Stimulated activated CD8-positive, alpha-beta memory T cell treated with anti-CD3 and anti-CD28 coated beads, Interleukin-7, amount 100 ng/mL, for 48 hours (primary cell): ENCODE measurements around the gene NR5A2.
"Not testable (repeated sequence)": the region's sequence is repeated elsewhere in the genome, so short reads cannot be mapped to it uniquely, and the experiment has no call there.

Source experiments
- DNase-seq, 2 donors: peaks; one replicate each; pipeline ENCODE4 v3.0.0-alpha.2; 2020; ENCODE audit warnings: low read depth in 1 of 2; ENCODE audit errors: extremely low read depth in 1 of 2

Gene NR5A2

DNA sequence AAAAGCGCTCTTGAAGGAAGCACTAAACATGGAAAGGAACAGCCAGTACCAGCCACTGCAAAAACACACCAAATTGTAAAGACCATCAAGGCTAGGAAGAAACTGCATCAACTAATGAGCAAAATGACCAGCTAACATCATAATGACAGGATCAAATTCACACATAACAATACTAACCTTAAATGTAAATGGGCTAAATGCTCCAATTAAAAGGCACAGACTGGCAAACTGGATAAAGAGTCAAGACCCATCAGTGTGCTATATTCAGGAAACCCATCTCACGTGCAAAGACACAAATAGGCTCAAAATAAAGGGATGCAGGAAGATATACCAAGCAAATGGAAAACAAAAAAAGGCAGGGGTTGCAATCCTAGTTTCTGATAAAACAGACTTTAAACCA is 159.8 kb downstream of the NR5A2 start:
- DNase-seq, result not testable (repeated sequence)

DNA sequence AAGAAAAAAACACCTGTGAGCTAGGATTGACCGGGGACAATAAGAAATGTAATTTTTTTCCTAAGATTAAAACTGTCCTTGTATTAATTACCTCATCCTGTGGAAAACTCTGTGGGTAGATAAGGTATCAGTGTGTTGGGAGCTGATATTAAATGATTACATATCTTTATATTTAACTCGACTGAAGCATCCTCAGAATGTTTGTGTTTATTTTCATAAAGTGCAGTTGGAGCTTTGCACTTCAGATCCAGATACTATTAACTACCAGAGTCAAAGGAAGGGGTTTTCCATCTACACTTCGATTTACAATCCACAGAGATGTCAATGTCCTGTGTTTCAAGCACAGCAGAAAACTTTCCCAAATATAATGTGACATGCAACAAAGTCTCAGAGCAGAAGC is 164.5 kb downstream of the NR5A2 start:
- DNase-seq, result no peak

DNA sequence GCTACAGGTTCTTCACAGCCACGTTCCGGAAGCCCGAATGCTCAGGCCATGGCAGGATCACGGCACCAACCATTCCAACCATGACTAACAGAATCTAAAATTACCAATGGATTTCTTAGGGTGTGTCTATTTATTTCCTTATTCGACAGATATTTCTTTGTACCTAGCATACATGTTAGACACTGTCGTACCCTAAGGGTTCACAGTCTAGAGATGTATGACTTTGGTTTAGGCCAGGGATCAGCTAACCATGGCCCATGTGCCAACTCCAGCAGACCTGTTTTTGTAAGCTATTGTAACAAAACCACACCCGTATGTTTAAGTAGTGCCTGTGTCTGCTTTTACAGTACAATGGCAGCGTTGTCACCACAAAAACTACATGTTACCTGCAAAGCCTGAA is 167.0 kb downstream of the NR5A2 start:
- no peak for DNase-seq

- no peak for DNase-seq
Observed at GRCh38 chr1:200198236-200198635, 170.7 kb downstream of the NR5A2 start.

GRCh38 chr1:200205216-200205995 is 177.9 kb downstream of the NR5A2 start:
- DNase-seq, result no peak

GRCh38 chr1:200206340-200206739 is 178.8 kb downstream of the NR5A2 start:
- DNase-seq, result no peak

DNA sequence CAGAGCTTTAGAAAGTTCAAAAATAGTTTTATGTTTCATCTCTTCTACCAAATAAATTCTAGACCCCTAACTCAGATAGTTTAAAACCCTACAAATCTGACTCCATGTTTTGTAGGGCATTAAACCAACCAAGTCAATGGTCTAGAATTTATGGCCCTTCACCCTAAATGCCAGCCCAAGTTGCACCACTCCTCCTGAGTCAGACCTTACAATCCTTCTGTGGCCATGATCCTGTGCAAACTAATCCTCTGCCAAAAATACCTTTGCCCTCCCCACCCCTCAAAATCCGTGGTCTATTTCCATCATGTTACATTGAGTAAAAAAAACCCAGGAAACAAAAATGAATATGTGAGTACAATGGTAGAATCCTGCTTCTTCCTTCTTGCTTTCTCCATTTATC is 179.3 kb downstream of the NR5A2 start:
- no peak for DNase-seq

DNA sequence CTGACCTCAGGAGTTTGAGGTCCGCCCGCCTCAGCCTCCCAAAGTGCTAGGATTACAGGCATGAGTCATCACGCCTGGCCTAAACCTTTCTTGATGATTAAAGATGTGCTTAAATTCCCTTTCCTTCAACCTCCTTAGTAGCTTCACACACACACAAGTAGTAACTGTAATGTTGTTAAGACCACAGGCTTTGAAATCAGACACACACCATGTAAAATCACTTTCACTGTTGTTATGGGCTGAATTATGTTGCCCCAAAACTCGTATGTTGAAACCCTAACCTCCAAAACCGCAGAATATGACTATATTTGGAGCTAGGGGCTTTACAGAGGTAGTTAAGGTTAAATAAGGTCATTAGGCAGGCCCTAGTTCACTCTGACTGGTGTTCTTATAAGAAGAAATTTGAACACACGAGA is 180.2 kb downstream of the NR5A2 start:
- DNase-seq, result no peak

- DNase-seq, result no peak
Observed at GRCh38 chr1:200211157-200211556, 183.6 kb downstream of the NR5A2 start.

DNA sequence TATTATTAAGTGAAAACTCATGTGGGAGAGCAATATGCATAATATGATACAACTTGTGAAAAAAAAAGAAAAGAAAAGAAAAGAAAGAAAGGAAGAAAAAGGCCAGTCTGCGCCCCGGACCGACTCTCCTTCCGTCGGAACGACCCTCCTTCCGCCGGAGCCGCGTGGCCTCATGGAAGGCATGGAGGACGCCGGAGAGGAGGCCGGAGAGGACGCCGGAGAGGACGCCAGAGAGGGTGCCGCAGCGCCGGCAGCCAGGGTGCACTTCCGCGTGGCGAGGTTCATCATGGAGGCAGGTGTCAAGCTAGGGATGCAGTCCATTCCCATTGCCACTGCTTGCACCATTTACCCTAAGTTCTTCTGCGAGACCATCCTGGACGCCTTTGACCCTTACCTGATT is 185.9 kb downstream of the NR5A2 start:
- DNase-seq, result no peak

- DNase-seq, result no peak
Observed at GRCh38 chr1:200213921-200214320, 186.4 kb downstream of the NR5A2 start.

DNA sequence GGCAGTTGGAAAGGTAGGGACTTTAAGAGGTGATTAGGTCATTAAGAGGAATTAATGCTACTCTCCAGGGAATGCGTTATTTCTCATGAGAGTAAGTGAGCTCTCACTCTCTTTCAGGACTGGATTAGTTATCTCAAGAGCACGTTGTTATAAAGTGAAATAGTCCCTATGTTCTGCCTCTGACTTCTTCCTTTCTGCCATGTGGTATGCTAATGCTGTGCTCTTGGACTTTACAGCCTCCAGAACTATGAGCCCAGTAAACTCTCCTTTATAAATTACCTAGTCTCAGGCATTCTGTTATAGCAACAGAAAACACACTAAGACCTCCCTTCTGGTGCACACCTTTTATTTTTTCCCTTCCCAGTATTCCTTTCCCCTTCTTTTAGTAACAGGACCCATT is 187.8 kb downstream of the NR5A2 start:
- DNase-seq, result no peak

DNA sequence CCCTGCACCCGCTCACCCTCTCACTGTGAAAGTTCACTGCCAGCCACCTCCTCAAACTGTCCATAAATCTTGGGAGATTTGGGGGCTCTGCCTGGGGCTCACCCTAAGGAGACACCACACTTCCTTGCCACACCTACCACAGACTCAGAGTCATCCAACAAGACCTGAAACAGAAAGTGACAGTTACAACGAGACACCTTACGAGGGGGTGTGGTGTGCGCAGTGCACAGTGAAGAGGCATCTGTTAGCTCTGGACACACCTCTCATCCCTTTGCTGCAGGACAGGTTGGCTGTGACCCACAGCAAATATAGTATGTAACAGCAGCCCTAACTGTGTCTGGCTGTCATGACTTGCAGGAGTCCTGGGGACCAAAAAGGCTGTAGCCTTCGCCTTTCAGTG is 190.2 kb downstream of the NR5A2 start:
- DNase-seq, result no peak

GRCh38 chr1:200221614-200222282 is 194.2 kb downstream of the NR5A2 start:
- no peak for DNase-seq

DNA sequence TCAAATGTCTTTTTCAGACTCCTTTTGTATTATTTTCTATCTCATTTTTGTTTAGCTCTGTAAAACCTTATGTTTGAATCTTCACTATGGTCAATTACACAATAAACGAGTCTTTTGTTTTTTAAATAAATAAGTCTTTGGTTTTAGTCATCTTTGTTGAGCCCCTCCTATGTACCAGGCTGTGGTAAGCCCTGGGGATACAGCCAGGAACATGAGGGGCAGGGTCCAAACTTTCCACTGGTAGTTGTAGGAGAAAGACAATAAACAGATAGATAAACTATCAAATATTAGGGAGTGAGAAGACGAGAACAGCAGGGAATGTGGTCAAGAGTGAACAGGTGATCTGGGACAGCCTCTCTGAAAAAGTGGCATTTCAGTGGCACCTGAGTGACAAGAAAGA is 195.7 kb downstream of the NR5A2 start:
- no peak for DNase-seq

DNA sequence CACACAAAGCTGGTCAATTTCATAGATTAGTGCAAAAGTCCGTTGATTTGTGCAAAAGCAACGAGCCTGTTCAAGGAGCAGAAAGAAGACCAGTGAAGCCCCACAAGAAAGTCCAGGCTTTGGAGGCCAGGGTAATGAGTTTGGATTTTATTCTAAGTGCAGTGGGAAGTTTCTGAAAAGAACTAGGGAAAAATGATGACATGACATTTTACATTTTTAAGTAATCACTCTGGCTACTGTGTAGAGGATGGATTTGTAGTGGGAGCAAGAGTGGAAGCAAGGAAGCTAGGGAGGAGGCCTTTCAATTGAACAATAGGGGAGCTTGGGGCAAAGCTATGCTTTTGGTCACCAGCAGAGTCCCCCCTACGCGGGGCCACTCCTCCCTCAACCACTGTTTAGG is 196.1 kb downstream of the NR5A2 start:
- DNase-seq, result no peak

DNA sequence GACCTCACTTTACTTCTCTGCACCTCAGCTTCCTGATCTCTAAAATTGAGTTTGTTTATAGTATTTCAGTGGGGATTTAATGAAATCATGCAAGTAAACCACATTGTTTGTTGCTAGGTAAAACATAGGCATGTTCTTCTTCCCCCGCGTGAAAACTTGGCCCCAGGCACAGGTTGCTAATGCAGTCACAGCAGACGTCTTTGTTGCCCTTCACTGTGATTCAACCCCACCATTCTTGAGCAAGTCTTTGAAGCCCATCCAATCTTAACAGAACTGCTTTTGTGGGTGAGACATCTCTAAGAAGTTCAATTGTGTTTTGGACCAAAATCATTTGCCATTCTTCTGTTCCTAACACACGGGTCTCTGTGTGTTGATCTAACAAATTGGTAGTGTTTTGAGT is 196.8 kb downstream of the NR5A2 start:
- no peak for DNase-seq

DNA sequence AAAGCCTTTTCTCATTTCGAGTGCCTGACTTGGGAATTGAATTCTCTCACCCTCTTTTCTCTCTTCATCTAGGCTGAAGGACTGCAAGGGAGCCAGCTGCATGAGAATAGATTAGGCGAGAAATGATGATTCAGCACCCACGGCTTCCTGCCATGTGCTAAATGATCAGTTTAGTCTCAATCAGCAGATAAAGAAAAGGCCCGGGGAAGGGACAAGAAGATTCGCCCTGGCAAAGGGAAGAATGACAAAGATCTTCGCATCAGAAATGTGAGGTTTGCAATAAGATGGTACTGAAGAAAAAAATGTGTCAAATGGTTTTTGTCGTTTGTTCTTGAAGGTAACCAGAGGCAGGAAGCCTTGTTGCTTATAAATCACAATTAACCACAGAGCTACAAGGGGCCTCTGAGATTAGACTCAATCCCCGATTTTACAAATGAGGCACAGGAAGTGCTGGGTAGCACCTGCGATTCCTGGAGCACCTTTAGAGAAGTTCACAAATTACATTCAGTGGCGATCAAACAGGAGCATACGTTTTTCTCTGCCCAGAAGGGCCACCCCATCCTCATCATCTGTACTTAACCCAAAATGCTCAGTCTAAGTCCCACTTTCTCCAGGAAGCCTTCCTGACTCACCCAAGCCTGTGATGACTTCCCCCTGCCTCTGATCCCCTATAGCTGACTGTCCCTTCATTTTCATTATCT is 198.9 kb downstream of the NR5A2 start:
- DNase-seq, result no peak

DNA sequence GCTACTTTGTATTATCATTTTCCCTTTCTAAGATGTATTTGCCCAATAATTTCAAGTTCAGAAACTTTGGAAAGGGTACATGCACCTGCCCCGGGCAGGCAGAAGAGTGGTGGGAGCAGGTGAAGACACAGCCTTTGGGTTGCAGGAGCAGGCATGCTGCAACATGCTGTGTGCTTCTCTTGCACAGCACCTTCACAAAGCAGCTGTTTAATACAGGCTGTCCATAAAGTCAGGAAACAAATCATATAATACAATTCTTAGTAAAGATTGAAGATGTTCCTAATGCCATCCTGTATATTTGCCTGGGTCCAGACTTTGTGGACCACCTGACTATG is 199.4 kb downstream of the NR5A2 start:
- DNase-seq, result no peak
